Activated CD8-positive, alpha-beta T cell treated with anti-CD3 and anti-CD28 coated beads for 36 hours (primary cell): ENCODE data around the gene LIPC. TPM values are rescaled to one million over a fixed set of nuclear protein-coding genes. Genes with fewer than 3 reads are reported as not detected.

Experiments
- ATAC-seq: fragments of 200-7000 bp; cut with Tn5 transposase; one replicate; pipeline ENCODE4 v1.10.0; 2021; ENCODE audit warnings: mild to moderate bottlenecking, moderate library complexity
- CTCF ChIA-PET: fragments of 350-600 bp; sonication (Branson Sonifier 250); formaldehyde crosslinking; loops from one replicate; lab custom pipeline; 2021; ENCODE audit warnings: antibody characterized with exemption; lab: Charles Lee
- POLR2A ChIA-PET: fragments of 350-600 bp; sonication (Branson Sonifier 250); formaldehyde crosslinking; loops from one replicate; lab custom pipeline; 2021; ENCODE audit warnings: antibody characterized with exemption; lab: Charles Lee
- DNase-seq: peaks from one replicate; pipeline ENCODE4 v3.0.0-alpha.2; 2020
- H3K27ac Mint-ChIP-seq: one replicate; pipeline ENCODE4 v1.8.0; 2021; ENCODE audit warnings: mild to moderate bottlenecking, mixed read lengths
- H3K27me3 Mint-ChIP-seq: one replicate; pipeline ENCODE4 v1.8.0; 2021; ENCODE audit warnings: mixed read lengths
- H3K36me3 Mint-ChIP-seq: one replicate; pipeline ENCODE4 v1.8.0; 2021; ENCODE audit warnings: low read depth, mixed read lengths
- H3K4me1 Mint-ChIP-seq: one replicate; pipeline ENCODE4 v1.8.0; 2021; ENCODE audit warnings: low read depth, mixed read lengths
- H3K4me3 Mint-ChIP-seq: one replicate; pipeline ENCODE4 v1.8.0; 2021; ENCODE audit warnings: mild to moderate bottlenecking, moderate library complexity, mixed read lengths
- H3K9me3 Mint-ChIP-seq: one replicate; pipeline ENCODE4 v1.8.0; 2021; ENCODE audit warnings: mixed read lengths
- intact Hi-C: fragments of 100-400 bp; cut with micrococcal nuclease; formaldehyde crosslinking; loops from one replicate; pipeline ENCODE4 v1.10.0; 2022
- total RNA-seq, 2 experiments: library from RNA; stranded (reverse); gene quantifications; one replicate each; pipeline ENCODE4 v1.2.3, GENCODE V29; 2021
- TF ChIP-seq, protein P1 (sequence below): fragments of 200-600 bp; IDR thresholded peaks from one replicate; pipeline ENCODE4 v1.8.0; 2022; ENCODE audit warnings: antibody characterized with exemption, mild to moderate bottlenecking

The LIPC gene
- total RNA-seq, 2 experiments from 2014 or later, result 1.0 to 1.2 TPM

DNA sequence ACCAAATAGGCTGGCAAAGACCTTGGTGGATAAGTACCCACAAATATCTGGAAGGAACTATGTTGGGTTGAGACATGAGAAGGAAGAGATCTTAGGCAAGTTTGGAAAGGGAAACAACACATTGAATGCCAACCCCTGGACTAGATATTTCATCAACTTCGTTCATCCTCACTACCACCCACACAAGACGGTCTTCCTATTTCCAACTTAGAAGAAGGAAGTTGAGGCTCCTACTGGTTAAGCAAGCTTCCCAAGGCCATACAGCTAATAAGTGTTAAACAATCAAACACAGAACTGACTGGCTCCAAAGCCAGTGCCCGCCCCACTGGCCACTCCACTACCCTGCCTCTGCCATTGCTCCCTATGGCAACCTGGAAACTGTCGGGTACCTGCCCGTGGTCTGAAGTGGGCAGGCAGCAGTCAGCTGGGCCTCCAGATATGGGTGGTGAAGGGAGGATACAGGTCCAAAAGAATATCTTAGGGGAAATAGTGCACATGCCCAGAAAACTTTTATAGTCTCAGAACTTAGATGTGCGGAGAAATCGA lies 94.9 kb downstream of the LIPC start:
- POLR2A ChIA-PET, result interaction anchor here (1.3 kb wide), 1 partner anchor 24 kb away, joined by 3 read pairs; no protein-coding TSS in a partner anchor
- CTCF ChIA-PET, result interaction anchor here (1.4 kb wide), 1 partner anchor 87 kb away, joined by 4 read pairs; no protein-coding TSS in a partner anchor
- intact Hi-C loops, result no loop called here
- Mint-ChIP-seq H3K4me1 (peaks cover under 1% of the 10 kb centered on the region), H3K27me3 (no peaks in the 10 kb centered on the region), H3K4me3 (no peak overlapping the region), H3K36me3 (no peaks in the 10 kb centered on the region), H3K9me3 (no peaks in the 10 kb centered on the region), H3K27ac (no peak overlapping the region)
- ATAC-seq (no peak), DNase-seq (no peak)
- TF ChIP-seq, protein P1, sequence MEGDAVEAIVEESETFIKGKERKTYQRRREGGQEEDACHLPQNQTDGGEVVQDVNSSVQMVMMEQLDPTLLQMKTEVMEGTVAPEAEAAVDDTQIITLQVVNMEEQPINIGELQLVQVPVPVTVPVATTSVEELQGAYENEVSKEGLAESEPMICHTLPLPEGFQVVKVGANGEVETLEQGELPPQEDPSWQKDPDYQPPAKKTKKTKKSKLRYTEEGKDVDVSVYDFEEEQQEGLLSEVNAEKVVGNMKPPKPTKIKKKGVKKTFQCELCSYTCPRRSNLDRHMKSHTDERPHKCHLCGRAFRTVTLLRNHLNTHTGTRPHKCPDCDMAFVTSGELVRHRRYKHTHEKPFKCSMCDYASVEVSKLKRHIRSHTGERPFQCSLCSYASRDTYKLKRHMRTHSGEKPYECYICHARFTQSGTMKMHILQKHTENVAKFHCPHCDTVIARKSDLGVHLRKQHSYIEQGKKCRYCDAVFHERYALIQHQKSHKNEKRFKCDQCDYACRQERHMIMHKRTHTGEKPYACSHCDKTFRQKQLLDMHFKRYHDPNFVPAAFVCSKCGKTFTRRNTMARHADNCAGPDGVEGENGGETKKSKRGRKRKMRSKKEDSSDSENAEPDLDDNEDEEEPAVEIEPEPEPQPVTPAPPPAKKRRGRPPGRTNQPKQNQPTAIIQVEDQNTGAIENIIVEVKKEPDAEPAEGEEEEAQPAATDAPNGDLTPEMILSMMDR, result no peak

DNA sequence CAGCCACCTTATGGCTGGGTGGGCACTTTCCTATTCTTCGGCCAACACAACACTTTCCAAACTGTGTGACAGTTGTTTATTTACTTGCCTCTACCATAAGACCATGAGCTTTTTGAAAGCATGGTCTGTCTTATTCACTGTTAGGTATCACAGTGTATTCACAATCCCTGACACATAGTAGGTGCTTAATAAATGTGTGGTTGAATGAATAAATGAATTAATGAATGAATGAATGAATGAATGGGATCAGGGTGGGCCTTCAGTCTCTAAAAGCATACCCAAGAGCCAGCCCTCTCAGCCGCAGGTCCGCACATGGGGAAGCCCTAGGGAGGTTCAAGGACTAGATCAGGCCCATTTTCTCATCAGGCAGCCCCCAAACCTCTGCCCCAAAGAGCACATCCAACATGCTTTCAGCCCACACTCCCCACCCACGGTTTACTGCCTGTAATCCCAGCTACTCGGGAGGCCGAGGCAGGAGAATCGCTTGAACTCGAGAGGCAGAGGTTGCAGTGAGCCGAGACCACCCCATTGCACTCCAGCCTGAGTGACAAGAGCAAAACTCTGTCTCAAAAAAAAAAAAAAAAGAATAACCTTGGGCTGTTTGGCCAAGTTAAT lies 95.9 kb downstream of the LIPC start:
- no peaks in the 10 kb centered on the region for H3K27me3 Mint-ChIP-seq
- intact Hi-C loops, result no loop called here
- ChIA-PET CTCF (no interaction called here), POLR2A (interaction anchor here (1.3 kb wide), 1 partner anchor 25 kb away, joined by 3 read pairs; no protein-coding TSS in a partner anchor)
- no peak overlapping the region for H3K27ac Mint-ChIP-seq
- H3K9me3 Mint-ChIP-seq, result no peaks in the 10 kb centered on the region
- no peaks in the 10 kb centered on the region for H3K36me3 Mint-ChIP-seq
- ATAC-seq, result no peak
- no peak for DNase-seq
- H3K4me1 Mint-ChIP-seq, result no peaks in the 10 kb centered on the region
- TF ChIP-seq, protein P1, result no peak
- no peak overlapping the region for H3K4me3 Mint-ChIP-seq

DNA sequence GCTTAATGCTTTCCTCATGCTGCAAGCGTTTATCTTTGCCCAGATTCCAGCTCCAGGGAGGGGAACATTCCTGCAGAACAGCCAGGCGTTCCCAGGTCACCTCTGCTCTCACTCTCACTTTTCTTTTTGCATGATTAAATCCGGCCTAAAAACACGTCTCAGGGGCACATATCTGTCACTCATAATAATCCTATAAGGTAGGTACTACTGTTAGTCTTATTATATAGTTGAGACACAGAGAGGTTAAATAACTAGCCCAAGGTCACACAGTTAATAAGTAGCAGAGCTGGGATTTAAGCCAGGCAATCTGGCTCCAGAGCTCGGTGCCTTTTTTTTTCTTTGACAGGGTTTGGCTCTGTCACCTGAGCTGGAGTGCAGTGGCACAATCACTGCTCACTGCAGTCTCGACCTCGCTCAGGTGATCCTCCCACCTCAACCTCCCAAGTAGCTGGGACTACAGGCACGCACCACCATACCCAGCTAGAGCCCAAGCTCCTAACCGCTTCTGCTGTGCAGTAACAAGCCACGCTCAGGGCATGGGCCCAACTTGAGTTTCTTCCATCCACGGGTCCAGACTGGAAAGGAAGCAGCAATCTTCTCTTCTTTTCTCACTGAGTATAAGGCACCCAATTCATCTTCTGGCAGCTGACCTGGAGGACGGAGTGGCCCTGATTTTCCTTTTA lies 96.5 kb downstream of the LIPC start:
- H3K27ac Mint-ChIP-seq, result no peak overlapping the region

DNA sequence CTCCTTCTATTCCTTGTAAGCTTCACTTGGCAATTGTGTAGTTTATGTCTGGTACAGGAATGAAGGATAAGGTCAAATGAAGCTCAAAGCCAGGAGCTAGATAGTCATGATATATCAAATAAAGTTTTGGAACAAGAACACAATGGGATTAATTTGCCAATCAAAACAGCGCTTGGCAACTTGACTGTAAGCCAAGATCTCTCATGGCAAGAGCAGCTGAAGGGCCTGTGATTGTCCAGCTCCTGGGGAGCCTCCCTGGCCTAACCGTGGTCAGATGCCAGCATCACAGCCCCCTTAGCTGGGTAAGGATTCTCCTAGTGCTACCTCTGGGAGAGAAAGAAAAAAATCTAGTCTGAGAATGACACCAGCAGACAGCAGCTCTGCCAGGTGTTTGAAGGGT lies 97.2 kb downstream of the LIPC start:
- ChIA-PET CTCF (interaction anchor here (1.0 to 1.3 kb wide), 2 partner anchors 12 to 88 kb away, joined by 3 read pairs; no protein-coding TSS in a partner anchor), POLR2A (no interaction called here)
- H3K4me1 Mint-ChIP-seq, result no peaks in the 10 kb centered on the region
- DNase-seq (no peak), ATAC-seq (no peak)
- no peak overlapping the region for H3K27ac Mint-ChIP-seq
- TF ChIP-seq, protein P1, result no peak
- intact Hi-C loops, result no loop called here
- H3K4me3 Mint-ChIP-seq, result no peak overlapping the region
- no peaks in the 10 kb centered on the region for H3K36me3 Mint-ChIP-seq
- no peaks in the 10 kb centered on the region for H3K9me3 Mint-ChIP-seq
- H3K27me3 Mint-ChIP-seq, result no peaks in the 10 kb centered on the region

More for the DNA sequence above, 96.5 kb downstream of the LIPC start:
- DNase-seq (no peak), ATAC-seq (no peak)
- no peaks in the 10 kb centered on the region for H3K9me3 Mint-ChIP-seq
- intact Hi-C loops, result no loop called here
- no peaks in the 10 kb centered on the region for H3K36me3 Mint-ChIP-seq
- no peak overlapping the region for H3K4me3 Mint-ChIP-seq
- H3K4me1 Mint-ChIP-seq, result no peaks in the 10 kb centered on the region
- POLR2A ChIA-PET, result no interaction called here
- TF ChIP-seq, protein P1, result no peak
- CTCF ChIA-PET, result interaction anchor here (1.3 kb wide), 1 partner anchor 11 kb away, joined by 3 read pairs; no protein-coding TSS in a partner anchor
- no peaks in the 10 kb centered on the region for H3K27me3 Mint-ChIP-seq
